ENCODE results near the gene ECE1.
A peak's percentile ranks its signal among the peaks of the same experiment; 100 is the strongest.
"Not testable (repeated sequence)": the region's sequence is repeated elsewhere in the genome, so short reads cannot be mapped to it uniquely, and the experiment has no call there.

Gene ECE1

GRCh38 chr1:21184276-21184675 is 106.0 kb downstream of the ECE1 start:
- no peak for DNase-seq (ENCODE audit: low spot score)

GRCh38 chr1:21182181-21182731 is 108.0 kb downstream of the ECE1 start:
- Histone ChIP-seq H3K27ac (peak overlapping the region in 1 of 2 donors; percentile 24), H3K4me3 (no peak overlapping the region)
- no peak for TF ChIP-seq CTCF (IDR thresholded peaks at IDR 0.05)
- no peak for DNase-seq (ENCODE audit: low spot score)

More at GRCh38 chr1:21184276-21184675, 106.0 kb downstream of the ECE1 start:
- Histone ChIP-seq H3K4me3 (no peak overlapping the region), H3K27ac (no peak overlapping the region)
- no peak for TF ChIP-seq CTCF (IDR thresholded peaks at IDR 0.05)

- not testable (repeated sequence) for H3K27ac ChIP-seq; H3K4me3 ChIP-seq; DNase-seq (ENCODE audit: low spot score)
Measured at GRCh38 chr1:21178271-21178670, 112.0 kb downstream of the ECE1 start.

GRCh38 chr1:21176586-21177555 is 113.4 kb downstream of the ECE1 start, which contains the start of gene EIF4G3:
Gene EIF4G3 (minus strand): TSS chr1:21176897. CDS start chr1:21002742, 174,155 bp downstream.
- Histone ChIP-seq H3K4me3 (peak within 1 kb of the TSS; percentile 79), H3K27ac (peak within 1 kb of the TSS; percentile 91 to 95)
- peak; percentile 97 for DNase-seq (ENCODE audit: low spot score)
- no peak for TF ChIP-seq CTCF (IDR thresholded peaks at IDR 0.05)

GRCh38 chr1:21175670-21176581 is 114.3 kb downstream of the ECE1 start:
- DNase-seq (ENCODE audit: low spot score), result peak; percentile 78
- peak overlapping the region; percentile 79 for H3K4me3 ChIP-seq
- peak overlapping the region; percentile 91 to 95 for H3K27ac ChIP-seq
- TF ChIP-seq CTCF (IDR thresholded peaks at IDR 0.05), result no peak

GRCh38 chr1:21175324-21175669 is 115.0 kb downstream of the ECE1 start:
- DNase-seq (ENCODE audit: low spot score), result no peak
- no peak for TF ChIP-seq CTCF (IDR thresholded peaks at IDR 0.05)
- Histone ChIP-seq H3K27ac (peak overlapping the region; percentile 91 to 95), H3K4me3 (peak overlapping the region; percentile 79)
